HG03025 (cell line): ENCODE results near the gene LMNA.
A peak's percentile ranks its signal among the peaks of the same experiment; 100 is the strongest.
"Not testable (repeated sequence)": the region's sequence is repeated elsewhere in the genome, so short reads cannot be mapped to it uniquely, and the experiment has no call there.

Experiments used
- ATAC-seq: cut with Tn5 transposase; IDR thresholded peaks from one replicate; pipeline ENCODE4 v1.9.1; 2021; ENCODE audit warnings: mild to moderate bottlenecking, moderate library complexity; ENCODE audit not compliant: unreplicated experiment, low FRiP score

The LMNA gene

DNA sequence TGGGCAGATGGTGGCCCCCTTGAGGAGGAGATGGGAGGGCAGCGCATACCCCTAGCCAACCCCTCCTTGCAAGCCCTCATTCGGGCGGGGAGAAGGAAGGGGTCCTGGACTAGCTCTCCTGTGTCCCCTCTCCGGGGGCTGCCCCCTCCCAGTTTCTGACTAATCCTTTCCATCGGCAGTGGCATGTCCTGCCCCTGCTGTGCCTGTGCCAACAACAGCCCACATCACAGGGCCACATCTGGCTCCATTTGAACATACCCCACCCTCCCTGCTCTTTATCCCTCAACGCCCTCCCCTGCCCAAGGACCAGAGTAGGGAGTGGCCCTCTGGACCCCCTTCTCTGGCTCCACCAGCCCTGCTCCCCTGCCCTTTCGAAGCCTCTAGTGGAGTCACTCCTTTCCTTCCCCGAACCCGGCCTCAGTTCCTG is 11.0 kb upstream of the LMNA start:
- no peak for ATAC-seq

DNA sequence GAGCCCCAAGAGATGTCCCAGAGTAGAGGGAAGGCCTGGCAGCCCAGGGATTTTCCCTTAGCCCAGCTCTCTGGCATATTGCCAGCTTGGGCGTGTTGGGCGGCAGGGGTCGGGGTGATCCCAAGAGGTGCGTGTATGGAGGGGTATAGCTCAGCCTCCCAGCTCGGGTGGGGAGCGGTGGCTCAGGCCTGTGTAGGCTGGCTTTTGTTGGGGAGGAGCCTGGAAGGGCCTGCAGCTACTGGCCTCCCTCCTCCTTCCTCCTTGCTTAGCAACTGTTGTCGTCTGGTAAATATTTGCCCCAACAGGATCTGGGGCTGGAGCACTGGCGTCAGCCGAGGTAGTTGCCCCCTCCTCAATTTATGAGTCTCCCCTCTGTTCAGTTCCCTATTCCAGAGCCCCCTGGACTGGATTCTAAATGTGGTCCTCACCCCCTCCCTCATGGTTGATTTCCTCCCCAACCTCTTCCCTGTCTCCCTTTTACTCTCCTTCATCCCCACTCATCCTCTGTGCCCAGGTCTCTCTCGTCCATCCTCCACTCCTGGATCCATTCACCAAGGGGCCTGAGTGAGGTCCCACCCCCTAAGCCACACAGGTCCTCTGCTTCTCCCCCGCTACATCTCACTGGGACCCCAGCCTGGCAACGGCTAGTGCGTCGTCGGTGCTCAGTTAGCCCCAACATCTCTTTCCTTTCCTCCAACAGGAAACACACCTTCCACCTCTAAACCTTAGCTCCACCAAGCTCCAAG is 10.3 kb upstream of the LMNA start:
- ATAC-seq, result no peak

DNA sequence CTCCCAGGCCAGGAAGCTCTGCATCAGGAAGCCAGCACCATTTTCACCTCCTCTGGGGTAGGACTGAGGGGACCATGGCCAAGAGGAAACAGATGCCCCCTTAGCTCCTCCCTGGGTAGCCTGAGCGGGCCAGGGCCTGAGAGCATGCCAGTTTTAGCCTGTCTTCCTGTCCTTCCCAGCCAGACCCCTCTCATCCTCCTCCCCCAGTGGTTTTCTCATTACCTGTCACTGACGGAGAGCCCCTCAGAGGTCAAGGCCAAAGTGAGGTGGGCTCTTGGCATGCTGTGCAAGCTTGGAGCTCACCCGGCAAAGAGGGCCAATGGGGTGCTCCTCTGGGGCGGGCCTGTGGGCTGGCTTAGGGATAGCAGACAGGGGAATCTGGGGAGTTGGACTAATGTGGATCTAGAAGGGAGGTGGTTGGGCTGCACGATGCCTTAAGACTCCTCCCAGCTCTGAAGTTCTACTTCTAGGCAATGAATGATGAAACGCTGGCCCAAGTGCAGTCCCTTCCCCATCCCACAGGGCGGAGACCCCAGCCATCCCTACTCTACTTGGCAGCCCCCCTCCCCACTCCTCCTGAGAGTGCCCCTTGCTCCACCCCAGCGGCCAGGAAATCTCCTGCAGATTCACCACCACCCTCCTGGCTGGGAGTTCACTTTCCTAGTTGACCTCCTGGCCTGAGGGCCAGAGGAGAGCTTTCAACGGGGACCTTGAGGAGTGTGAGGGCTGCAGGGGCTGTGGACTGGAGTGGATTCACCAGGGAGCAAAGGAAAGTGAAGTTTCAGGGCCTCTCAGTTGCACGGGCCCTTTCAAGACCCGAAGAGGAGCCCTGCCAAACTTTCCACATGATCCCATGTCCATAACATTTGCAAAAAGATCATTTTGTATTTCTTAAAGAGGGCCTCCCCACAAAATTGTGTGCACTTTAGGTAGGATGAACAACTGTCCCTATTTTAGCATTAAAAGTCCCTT is 9.4 kb upstream of the LMNA start:
- no peak for ATAC-seq

DNA sequence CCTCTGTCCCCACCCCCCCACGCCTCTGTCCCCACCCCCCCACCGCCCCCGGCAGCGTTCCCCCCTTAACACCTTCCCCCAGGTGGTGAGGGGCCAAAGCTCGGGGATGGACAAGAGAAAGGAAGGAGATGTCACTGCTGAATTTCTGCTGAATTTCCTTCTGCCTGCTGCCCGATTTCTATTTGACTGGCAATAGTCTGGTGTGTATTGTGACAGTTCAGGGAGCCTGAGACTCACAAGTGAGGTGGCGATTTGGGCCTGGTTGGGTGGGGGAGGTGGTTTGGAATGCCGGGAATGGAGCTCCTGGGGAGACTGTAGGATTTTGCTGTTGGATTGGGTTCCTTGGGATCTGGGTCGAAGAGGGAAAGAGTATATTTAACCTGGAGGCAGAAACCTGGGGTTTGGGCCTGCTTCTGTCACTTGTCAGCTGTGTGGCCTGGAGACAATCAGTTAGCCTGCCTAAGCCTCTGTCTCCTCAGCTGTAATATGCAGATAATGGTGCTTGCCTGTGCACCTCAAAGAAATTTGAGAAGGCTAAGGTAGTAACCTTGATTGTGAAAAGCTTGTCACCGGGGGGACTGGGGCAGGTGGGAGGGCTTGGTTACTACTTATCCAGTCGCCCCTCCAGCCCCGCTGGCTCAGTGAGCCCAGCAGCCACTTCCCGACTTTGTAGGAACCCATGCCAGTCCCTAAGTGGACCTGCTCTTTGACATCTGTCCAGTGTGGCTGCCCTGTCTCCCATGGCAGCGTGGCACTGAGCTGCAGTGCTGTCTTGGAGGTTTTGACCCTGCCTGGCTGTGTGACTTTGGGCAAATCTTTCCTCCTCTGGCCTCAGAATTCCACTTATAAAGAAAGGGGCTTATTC is 7.7 kb upstream of the LMNA start:
- peak; percentile 10 for ATAC-seq

DNA sequence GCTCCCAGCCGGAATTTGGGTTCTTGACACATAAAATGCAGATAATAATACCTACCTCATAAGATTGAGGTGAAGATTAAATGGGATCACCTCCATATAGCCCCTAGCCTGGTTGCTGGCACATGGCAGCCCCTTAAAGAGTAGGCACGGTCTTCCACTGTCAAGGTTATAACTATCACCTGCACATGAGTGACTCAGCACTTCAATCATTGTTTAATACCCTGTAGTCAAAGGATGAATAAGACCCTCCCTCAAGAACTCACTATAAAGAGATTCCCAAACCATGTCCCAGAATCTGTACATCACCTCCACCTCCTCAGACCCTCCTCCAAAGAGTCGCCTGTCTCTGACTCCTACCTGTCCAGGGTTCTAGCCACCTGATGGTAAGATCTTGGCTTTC is 6.5 kb upstream of the LMNA start:
- ATAC-seq, result no peak

GRCh38 chr1:156108664-156109241 is 5.8 kb upstream of the LMNA start:
- no peak for ATAC-seq

- no peak for ATAC-seq
These were observed 4.3 kb upstream of the LMNA start for GRCh38 chr1:156110252-156110651.

- ATAC-seq, result no peak
These were observed 3.1 kb upstream of the LMNA start for GRCh38 chr1:156111355-156111962.

GRCh38 chr1:156112276-156113137 is 2.0 kb upstream of the LMNA start:
- ATAC-seq, result no peak

GRCh38 chr1:156113282-156113950 is 1.1 kb upstream of the LMNA start:
- no peak for ATAC-seq

DNA sequence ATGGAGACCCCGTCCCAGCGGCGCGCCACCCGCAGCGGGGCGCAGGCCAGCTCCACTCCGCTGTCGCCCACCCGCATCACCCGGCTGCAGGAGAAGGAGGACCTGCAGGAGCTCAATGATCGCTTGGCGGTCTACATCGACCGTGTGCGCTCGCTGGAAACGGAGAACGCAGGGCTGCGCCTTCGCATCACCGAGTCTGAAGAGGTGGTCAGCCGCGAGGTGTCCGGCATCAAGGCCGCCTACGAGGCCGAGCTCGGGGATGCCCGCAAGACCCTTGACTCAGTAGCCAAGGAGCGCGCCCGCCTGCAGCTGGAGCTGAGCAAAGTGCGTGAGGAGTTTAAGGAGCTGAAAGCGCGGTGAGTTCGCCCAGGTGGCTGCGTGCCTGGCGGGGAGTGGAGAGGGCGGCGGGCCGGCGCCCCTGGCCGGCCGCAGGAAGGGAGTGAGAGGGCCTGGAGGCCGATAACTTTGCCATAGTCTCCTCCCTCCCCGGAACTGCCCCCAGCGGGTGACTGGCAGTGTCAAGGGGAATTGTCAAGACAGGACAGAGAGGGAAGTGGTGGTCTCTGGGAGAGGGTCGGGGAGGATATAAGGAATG is 505 bp downstream of the LMNA start:
- no peak for ATAC-seq

GRCh38 chr1:156115514-156116374 is 1.2 kb downstream of the LMNA start:
- no peak for ATAC-seq

DNA sequence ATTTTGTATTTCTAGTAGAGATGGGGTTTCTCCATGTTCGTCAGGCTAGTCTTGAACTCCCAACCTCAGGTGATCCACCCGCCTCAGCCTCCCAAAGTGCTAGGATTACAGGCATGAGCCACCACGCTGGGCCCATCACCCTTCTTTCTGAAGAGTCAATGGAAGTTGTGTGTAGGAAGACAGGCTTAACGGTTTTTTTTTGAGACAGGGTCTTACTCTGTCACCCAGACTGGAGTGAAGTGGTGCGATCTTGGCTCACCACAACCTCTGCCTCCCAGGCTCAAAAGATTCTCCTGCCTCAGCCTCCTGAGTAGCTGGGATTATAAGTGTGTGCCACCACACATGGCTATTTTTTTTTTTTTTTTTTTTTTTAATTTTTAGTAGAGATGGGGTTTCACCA is 2.2 kb downstream of the LMNA start:
- not testable (repeated sequence) for ATAC-seq

- ATAC-seq, result no peak
These were observed 3.1 kb downstream of the LMNA start for GRCh38 chr1:156117414-156118176.

DNA sequence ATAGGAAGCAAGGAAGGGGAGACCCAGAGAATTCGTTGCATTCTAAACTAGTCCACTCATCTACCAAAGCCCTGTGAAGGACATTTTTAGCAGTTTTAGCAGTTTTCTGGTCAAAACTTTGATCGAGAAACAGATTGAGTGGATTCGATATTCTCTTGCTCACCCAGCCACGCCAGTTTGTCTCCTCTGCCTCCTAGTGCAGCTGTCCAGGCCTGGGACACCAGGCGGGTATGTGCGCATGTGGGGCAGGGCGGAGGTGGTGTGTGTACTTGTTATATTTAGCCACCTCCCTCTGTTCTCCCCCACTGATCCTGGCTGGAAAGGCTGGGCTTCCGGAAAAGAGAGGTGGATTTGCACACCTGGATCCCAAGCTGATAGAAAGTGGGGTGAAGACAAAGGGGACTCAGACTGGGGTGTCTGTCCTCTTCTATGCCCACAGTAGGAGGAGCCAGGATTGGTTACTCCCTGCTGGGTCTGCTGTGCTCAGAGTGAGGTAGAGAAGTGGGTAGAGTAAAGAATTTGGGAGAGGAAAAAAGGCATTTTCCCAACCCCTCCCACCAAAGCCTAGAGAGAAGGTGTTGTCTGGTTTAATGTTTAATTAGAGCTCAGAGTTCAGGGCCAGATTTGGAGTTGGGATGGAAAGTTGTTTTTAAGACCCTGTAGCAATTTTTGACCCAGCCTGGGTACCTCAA is 3.8 kb downstream of the LMNA start:
- ATAC-seq, result no peak
